Activated CD4-positive, alpha-beta T cell treated with anti-CD3 and anti-CD28 coated beads, Interleukin-2, amount 50 U/mL, for 24 hours (primary cell): ENCODE data around the gene SLC52A3.

Experiments
- DNase-seq, 2 donors: peaks; one replicate each; pipeline ENCODE4 v3.0.0-alpha.2; 2020; ENCODE audit warnings: low read depth in 1 of 2, low spot score in 1 of 2

The SLC52A3 gene

GRCh38 chr20:770691-771090, 2.4 kb upstream of the SLC52A3 start:
- no peak for DNase-seq

- no peak for DNase-seq
Measured at GRCh38 chr20:766906-767305, 1.4 kb downstream of the SLC52A3 start.

- no peak for DNase-seq
Measured at GRCh38 chr20:764255-764654, 4.0 kb downstream of the SLC52A3 start.

- DNase-seq = no peak
Measured at GRCh38 chr20:761418-762381, 6.6 kb downstream of the SLC52A3 start.

GRCh38 chr20:760751-761417, 7.4 kb downstream of the SLC52A3 start:
- DNase-seq = no peak

- DNase-seq = no peak
Measured at GRCh38 chr20:757506-757905, 10.8 kb downstream of the SLC52A3 start.

GRCh38 chr20:755941-756340, 12.4 kb downstream of the SLC52A3 start:
- DNase-seq = no peak

- DNase-seq = no peak
Measured at GRCh38 chr20:754904-755303, 13.4 kb downstream of the SLC52A3 start.

GRCh38 chr20:753897-754635, 14.2 kb downstream of the SLC52A3 start:
- DNase-seq = no peak

GRCh38 chr20:753136-753535, 15.2 kb downstream of the SLC52A3 start:
- DNase-seq = no peak

GRCh38 chr20:752291-752690, 16.0 kb downstream of the SLC52A3 start:
- no peak for DNase-seq

- DNase-seq = no peak
Measured at GRCh38 chr20:751761-752160, 16.5 kb downstream of the SLC52A3 start.

GRCh38 chr20:750801-751200, 17.5 kb downstream of the SLC52A3 start:
- no peak for DNase-seq

GRCh38 chr20:745683-746301, 22.5 kb downstream of the SLC52A3 start:
- DNase-seq = no peak

- no peak for DNase-seq
Measured at GRCh38 chr20:742156-742555, 26.1 kb downstream of the SLC52A3 start.

GRCh38 chr20:741620-742019, 26.7 kb downstream of the SLC52A3 start:
- DNase-seq = no peak

- no peak for DNase-seq
Measured at GRCh38 chr20:740162-740561, 28.1 kb downstream of the SLC52A3 start.

GRCh38 chr20:739736-740135, 28.6 kb downstream of the SLC52A3 start:
- no peak for DNase-seq

- no peak for DNase-seq
Measured at GRCh38 chr20:733861-734260, 34.4 kb downstream of the SLC52A3 start.

- no peak for DNase-seq
Measured at GRCh38 chr20:732727-733126, 35.6 kb downstream of the SLC52A3 start.

GRCh38 chr20:731891-732560, 36.3 kb downstream of the SLC52A3 start:
- DNase-seq = no peak
